Liver (tissue), 3 donors: ENCODE results near the gene GLIPR1L1.
A peak's percentile ranks its signal among the peaks of the same experiment; 100 is the strongest.

ENCODE experiments used
- CTCF ChIP-seq: fragments of 150-350 bp; IDR thresholded peaks from 2 replicates; pipeline ENCODE4 v1.5.1; 2017; ENCODE audit warnings: improper control_type of control experiment, low read depth, low read length; ENCODE audit not compliant: missing input control
- EGR1 ChIP-seq, 2 donors: IDR thresholded peaks; 2 replicates each; pipeline ENCODE4 v1.6.1; 2016 to 2018; ENCODE audit warnings: antibody characterized with exemption in 2 of 2, low read depth in 2 of 2
- FOXA1 ChIP-seq: IDR thresholded peaks from 2 replicates; pipeline ENCODE4 v1.6.1; 2016; ENCODE audit warnings: antibody characterized with exemption
- GABPA ChIP-seq, 2 donors: IDR thresholded peaks in 1 of 2; conservative IDR thresholded peaks in 1 of 2; 2 replicates each; pipeline ENCODE4 v1.6.1; 2016; ENCODE audit warnings: antibody characterized with exemption in 2 of 2, mild to moderate bottlenecking in 1 of 2, moderate library complexity in 1 of 2
- JUND ChIP-seq, 2 donors: IDR thresholded peaks; 2 replicates each; pipeline ENCODE4 v1.6.1; 2016; ENCODE audit warnings: antibody characterized with exemption in 2 of 2
- MAX ChIP-seq: IDR thresholded peaks from 2 replicates; pipeline ENCODE4 v1.6.1; 2016; ENCODE audit warnings: antibody characterized with exemption
- NR2F2 ChIP-seq: IDR thresholded peaks from 2 replicates; pipeline ENCODE4 v1.6.1; 2016; ENCODE audit warnings: antibody characterized with exemption
- RAD21 ChIP-seq, 2 donors: IDR thresholded peaks; 2 replicates each; pipeline ENCODE4 v1.6.1; 2016; ENCODE audit warnings: antibody characterized with exemption in 2 of 2, mild to moderate bottlenecking in 2 of 2
- REST ChIP-seq: IDR thresholded peaks from 2 replicates; pipeline ENCODE4 v1.6.1; 2016; ENCODE audit warnings: antibody characterized with exemption, mild to moderate bottlenecking
- SP1 ChIP-seq: IDR thresholded peaks from 2 replicates; pipeline ENCODE4 v1.6.1; 2018; ENCODE audit warnings: antibody characterized with exemption, mild to moderate bottlenecking
- TAF1 ChIP-seq: conservative IDR thresholded peaks from 2 replicates; pipeline ENCODE4 v1.6.1; 2016; ENCODE audit warnings: antibody characterized with exemption, mild to moderate bottlenecking
- YY1 ChIP-seq: IDR thresholded peaks from 2 replicates; pipeline ENCODE4 v1.6.1; 2016; ENCODE audit warnings: antibody characterized with exemption, mild to moderate bottlenecking
- ZBTB33 ChIP-seq: IDR thresholded peaks from 2 replicates; pipeline ENCODE4 v1.6.1; 2016; ENCODE audit warnings: antibody characterized with exemption
- donor health status: healthy.
- donor health status: healthy.

- TF ChIP-seq NR2F2 (no peak), CTCF (peak; percentile 83), SP1 (peak; percentile 51), RAD21 (IDR thresholded peaks at IDR 0.05) (peak; percentile 71 to 81), YY1 (peak; percentile 95), FOXA1 (no peak), JUND (IDR thresholded peaks at IDR 0.05) (no peak), MAX (peak; percentile 39), REST (peak; percentile 78), GABPA (IDR thresholded peaks at IDR 0.05 in 1 of 2, conservative IDR thresholded peaks at IDR 0.05 in 1 of 2) (peak in 1 of 2 donors; percentile 83), ZBTB33 (peak; percentile 33), TAF1 (peak; percentile 68), EGR1 (IDR thresholded peaks at IDR 0.05; ENCODE audit: low read depth in 2 of 2) (peak in 1 of 2 donors; percentile 14)
Observed at GRCh38 chr12:75390899-75391538, 56.5 kb downstream of the GLIPR1L1 start, which contains the start of gene GLIPR1L2.
